ENCODE measurements around the gene CRYAA. TPM values are rescaled to one million over a fixed set of nuclear protein-coding genes. Genes with fewer than 3 reads are reported as not detected.
"Not testable (repeated sequence)": the region's sequence is repeated elsewhere in the genome, so short reads cannot be mapped to it uniquely, and the experiment has no call there.

The CRYAA gene, protein sequence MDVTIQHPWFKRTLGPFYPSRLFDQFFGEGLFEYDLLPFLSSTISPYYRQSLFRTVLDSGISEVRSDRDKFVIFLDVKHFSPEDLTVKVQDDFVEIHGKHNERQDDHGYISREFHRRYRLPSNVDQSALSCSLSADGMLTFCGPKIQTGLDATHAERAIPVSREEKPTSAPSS
- polyA plus RNA-seq, result not detected

DNA sequence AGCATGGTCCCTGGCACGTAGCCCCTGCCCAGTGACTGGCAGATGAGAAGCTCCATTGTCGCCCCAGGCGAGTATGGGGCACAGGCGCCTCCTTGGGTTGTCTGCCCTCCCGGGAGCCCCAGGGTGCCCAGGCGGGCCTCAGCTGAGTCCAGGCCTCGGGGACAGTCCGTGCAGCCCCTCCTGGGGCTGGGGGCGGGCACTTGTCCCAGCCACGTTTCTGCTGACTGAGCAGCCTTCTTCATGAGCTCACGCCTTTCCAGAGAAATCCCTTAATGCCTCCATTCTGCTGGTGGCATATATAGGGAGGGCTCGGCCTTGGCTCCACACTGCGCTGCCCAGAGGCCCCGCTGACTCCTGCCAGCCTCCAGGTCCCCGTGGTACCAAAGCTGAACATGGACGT lies at the start of gene CRYAA:
TSS of gene CRYAA (plus strand) at position 301 of the 400 bp plus-strand sequence. CDS start at position 393, 92 bp downstream.
- not testable (repeated sequence) for H3K27me3 Mint-ChIP-seq (ENCODE audit: low read depth in 3 of 3); H3K4me3 Mint-ChIP-seq; H3K4me1 Mint-ChIP-seq; H3K36me3 Mint-ChIP-seq; H3K9me3 Mint-ChIP-seq; H3K27ac Mint-ChIP-seq; DNase-seq

DNA sequence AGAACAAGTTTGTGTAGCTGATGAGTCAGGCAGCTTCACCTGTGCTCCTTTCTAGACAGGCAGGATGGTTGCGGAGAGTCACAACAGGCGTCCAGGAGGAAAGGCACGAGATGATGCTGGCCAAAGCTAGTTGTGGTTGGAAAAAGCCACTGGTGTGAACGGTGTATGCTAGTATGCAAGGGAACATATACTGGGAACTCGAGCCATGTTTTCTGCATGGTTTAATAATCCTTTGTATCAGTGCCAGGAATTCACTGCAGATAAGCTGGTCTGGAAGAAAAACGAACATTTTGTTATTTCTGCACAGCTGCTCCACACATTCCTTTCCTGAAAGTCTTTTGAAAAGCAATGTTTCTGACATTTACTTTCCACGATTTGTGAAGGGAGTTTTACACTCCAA lies 38.7 kb upstream of the CRYAA start:
- H3K4me1 Mint-ChIP-seq; DNase-seq; H3K27me3 Mint-ChIP-seq (ENCODE audit: low read depth in 3 of 3); H3K9me3 Mint-ChIP-seq; H3K27ac Mint-ChIP-seq; H3K4me3 Mint-ChIP-seq; H3K36me3 Mint-ChIP-seq: not testable (repeated sequence)

DNA sequence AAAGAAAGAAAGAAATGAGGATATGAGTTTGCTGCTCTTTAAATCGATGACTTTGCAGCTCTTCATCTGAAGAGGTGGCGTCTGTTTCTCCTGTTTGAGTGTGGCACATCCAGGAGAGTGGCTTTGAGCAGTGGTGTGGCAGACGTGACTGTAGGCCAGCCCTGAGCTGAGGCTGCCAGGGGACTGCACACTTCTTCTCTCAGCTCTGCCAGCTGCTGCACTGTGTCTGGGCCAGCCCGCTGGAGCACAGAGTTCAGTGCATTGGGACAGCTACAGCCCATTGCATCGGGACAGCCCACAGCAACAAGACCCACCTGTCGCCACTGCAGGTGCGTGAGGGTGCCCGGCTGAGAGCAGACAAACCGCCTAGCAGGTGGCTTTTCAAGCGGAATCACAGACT lies 34.3 kb upstream of the CRYAA start:
- H3K9me3 Mint-ChIP-seq; H3K27ac Mint-ChIP-seq; H3K4me3 Mint-ChIP-seq; H3K4me1 Mint-ChIP-seq; DNase-seq; H3K36me3 Mint-ChIP-seq; H3K27me3 Mint-ChIP-seq (ENCODE audit: low read depth in 3 of 3): not testable (repeated sequence)

DNA sequence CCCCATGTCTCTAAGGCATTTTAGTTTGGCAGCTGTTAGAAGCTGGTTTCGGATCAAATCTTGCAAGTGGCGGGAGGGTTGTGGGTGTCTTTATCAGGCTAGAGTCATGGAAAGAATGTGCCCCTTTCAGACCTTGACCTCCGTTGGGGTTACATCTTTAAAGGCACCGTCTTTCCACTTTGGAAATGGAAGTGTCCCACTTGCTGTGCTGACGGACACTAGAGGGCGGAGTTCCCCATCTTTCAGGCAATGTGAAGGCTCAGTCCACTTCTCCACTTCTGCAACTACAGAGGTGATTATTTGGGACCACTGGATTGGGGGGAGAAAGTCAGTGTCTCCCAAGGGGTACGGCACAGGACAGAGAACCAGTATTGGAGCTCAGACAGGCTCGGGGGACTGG lies 29.9 kb upstream of the CRYAA start:
- DNase-seq; H3K4me3 Mint-ChIP-seq; H3K27me3 Mint-ChIP-seq (ENCODE audit: low read depth in 3 of 3); H3K9me3 Mint-ChIP-seq; H3K4me1 Mint-ChIP-seq; H3K27ac Mint-ChIP-seq; H3K36me3 Mint-ChIP-seq: not testable (repeated sequence)

DNA sequence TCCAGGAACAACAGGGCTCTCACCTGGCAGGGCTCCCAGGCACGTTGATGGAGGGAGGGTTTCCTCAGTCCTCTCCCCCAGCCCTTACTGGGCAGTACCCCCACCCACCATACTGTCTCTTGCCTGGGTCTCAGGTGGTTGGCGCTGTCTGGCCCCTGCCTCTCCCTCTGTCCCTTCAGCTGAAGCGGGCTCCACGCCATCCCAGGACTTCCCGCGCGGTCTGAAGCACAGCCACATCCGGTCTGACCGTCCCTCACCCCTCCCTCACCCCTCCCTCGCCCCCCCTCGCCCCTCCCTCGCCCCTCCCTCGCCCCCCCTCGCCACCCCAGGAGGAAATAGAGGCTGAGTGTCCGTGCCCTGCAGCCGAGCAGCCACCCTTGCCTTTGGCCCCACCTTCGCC lies 27.4 kb upstream of the CRYAA start:
- not testable (repeated sequence) for DNase-seq; H3K4me3 Mint-ChIP-seq; H3K4me1 Mint-ChIP-seq; H3K27me3 Mint-ChIP-seq (ENCODE audit: low read depth in 3 of 3); H3K9me3 Mint-ChIP-seq; H3K36me3 Mint-ChIP-seq; H3K27ac Mint-ChIP-seq

DNA sequence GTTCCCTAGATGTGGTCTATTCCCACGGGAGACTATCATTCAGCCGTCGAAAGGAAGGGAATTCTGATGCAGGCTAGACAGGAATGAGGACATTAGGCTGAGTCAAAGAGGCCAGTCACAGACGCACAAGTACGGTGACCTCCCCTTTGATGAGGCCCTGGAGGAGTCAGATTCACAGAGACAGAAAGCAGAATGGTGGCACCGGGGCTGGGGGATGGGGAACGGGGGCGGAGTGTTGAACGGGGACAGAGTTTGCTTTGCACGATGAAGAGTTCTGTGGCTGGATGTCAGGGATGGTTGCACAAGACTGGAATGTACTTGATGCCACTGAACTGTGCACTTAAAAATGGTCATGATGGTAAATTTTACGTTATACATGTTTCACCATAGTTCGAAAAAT lies 22.2 kb upstream of the CRYAA start:
- H3K4me3 Mint-ChIP-seq; H3K27me3 Mint-ChIP-seq (ENCODE audit: low read depth in 3 of 3); H3K27ac Mint-ChIP-seq; H3K9me3 Mint-ChIP-seq; H3K4me1 Mint-ChIP-seq; H3K36me3 Mint-ChIP-seq; DNase-seq: not testable (repeated sequence)

DNA sequence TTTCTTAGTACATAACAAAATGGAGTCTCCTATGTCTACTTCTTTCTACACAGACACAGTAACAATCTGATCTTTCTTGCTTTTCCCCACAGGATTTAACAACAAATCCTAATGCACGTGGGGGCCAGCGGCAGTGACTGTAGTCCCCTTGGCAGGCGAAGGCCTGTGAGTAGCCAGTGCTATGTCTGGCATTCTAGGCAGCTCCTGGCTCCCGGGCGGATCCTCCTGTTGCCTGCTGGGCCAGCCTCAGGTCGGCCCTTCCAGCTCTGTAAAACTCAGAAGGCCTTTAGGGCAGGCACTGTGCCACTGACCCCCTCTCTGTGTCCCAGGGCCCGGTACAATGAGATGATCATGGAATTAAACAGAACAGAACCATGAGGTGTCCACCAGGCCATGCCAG lies 20.8 kb upstream of the CRYAA start:
- H3K4me3 Mint-ChIP-seq; H3K27ac Mint-ChIP-seq; H3K27me3 Mint-ChIP-seq (ENCODE audit: low read depth in 3 of 3); DNase-seq; H3K4me1 Mint-ChIP-seq; H3K36me3 Mint-ChIP-seq; H3K9me3 Mint-ChIP-seq: not testable (repeated sequence)

DNA sequence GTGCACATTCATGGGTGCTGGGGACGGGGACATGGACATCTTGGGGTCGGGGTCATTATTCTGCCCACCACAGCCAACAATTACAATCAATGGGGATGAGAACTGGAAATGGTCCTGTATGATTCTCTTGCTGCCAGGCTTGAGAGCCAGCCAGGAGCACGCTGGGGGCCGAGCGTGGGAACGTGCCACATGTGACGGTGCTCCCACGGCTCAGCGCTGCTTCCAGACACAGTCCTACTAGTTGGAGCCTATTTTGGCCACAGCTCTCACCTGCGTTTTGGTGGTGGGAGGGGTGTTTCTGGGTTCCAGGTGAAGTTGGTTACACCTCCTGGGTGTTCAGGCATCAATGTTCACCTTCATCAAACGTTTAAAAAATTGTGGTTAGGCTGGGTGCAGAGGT lies 19.5 kb upstream of the CRYAA start:
- not testable (repeated sequence) for H3K9me3 Mint-ChIP-seq; DNase-seq; H3K27me3 Mint-ChIP-seq (ENCODE audit: low read depth in 3 of 3); H3K36me3 Mint-ChIP-seq; H3K4me1 Mint-ChIP-seq; H3K27ac Mint-ChIP-seq; H3K4me3 Mint-ChIP-seq

DNA sequence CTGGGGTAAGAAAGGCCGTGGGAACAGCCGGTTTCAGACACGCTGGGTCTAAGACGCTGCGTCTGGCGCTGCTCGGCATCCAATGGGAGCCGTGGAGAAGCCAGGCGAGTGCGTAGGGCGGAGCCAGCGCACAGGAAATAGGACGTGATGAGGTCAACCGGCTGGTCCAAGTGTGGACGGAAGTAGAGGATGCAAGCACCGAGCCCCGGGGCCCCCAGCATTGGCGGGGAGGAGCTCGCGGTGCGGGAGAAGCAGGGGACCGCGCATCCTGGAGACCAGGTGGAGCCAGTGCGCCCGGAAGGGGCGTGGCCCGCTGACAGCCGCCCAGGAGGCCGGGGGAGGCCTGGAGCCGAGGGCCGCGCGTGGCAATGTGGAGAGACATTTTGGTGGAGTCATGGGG lies 15.2 kb upstream of the CRYAA start:
- not testable (repeated sequence) for H3K27ac Mint-ChIP-seq; H3K27me3 Mint-ChIP-seq (ENCODE audit: low read depth in 3 of 3); DNase-seq; H3K4me3 Mint-ChIP-seq; H3K4me1 Mint-ChIP-seq; H3K36me3 Mint-ChIP-seq; H3K9me3 Mint-ChIP-seq

DNA sequence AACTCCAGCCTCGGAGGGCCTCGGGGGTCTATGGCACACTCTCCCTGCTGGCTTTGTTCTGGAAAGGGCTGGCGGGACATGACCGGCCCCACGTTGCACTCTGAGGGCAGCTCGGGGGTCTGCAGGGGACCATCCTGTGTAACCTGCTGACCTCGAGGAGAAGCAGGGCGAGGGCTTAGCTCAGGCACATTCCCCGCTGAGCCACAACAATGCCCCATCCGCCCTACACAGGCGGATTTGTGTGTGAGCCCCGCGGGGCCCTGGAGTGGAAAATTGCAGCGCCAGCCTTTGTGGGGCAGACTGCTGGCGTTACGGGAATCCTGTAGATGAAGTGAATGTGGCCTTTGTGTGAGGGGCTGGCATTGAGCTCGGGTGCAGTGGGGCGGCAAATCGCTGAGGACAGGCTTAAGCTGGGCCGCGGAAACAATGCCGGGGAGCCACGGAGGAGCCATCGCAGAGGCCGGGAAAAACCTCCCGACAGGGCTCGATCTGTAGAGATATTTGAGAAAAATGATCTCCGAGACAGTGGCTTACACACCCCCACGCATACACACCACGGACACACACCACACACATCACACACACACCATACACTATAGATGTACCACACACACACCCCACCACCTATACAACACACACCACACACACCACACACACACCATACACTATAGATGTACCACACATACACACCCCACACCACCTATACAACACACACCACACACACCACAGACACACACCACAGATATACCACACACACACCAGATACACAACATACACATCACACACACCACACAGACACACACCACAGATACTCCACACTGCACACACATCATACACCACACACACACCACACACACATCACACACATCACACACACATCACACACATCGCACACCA lies 9.3 kb upstream of the CRYAA start:
- not testable (repeated sequence) for H3K36me3 Mint-ChIP-seq; H3K27ac Mint-ChIP-seq; H3K4me1 Mint-ChIP-seq; H3K27me3 Mint-ChIP-seq (ENCODE audit: low read depth in 3 of 3); H3K9me3 Mint-ChIP-seq; H3K4me3 Mint-ChIP-seq; DNase-seq

DNA sequence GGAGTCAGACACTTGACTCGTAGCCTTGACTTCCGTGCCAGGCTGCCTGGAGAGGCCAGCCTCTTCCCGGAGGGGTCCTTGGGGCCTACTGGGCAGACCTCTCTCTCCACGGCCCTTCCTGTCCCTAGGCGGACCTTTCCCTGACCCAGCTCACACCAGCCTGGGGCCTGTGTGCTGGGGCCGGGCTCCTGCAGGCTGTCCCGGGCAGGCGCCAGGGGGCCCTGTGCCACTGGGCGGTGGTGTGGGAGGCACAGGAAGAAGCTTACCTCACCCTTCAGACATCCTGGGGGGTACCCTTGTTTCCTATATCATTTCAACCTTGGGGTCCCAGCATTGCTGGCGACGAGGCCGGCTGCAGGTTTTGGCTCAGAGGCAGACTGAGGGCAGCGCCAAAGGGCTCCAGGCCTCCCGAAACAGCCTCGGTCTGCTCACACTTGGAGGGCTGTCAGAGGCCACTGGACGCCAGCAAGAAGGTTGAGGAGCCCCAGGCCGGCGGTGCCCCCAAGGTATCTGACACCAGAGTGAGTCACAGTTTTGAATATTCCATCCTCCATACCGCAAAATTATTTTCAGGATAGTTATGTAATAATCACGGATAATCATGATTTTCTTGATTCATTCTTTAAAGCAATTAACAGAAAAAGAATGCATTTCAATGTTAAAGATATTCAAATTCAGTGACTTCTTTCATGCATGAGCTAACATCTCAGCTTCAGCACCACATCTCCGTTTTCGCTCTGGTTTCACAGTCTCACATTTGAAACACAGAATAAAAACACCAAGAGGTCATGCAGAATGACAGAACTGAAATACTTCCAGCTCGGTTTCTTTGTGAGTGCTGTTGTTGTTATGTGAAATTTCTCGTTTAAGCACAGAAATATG lies 6.7 kb upstream of the CRYAA start:
- not testable (repeated sequence) for H3K9me3 Mint-ChIP-seq; H3K36me3 Mint-ChIP-seq; DNase-seq; H3K4me1 Mint-ChIP-seq; H3K4me3 Mint-ChIP-seq; H3K27ac Mint-ChIP-seq; H3K27me3 Mint-ChIP-seq (ENCODE audit: low read depth in 3 of 3)

DNA sequence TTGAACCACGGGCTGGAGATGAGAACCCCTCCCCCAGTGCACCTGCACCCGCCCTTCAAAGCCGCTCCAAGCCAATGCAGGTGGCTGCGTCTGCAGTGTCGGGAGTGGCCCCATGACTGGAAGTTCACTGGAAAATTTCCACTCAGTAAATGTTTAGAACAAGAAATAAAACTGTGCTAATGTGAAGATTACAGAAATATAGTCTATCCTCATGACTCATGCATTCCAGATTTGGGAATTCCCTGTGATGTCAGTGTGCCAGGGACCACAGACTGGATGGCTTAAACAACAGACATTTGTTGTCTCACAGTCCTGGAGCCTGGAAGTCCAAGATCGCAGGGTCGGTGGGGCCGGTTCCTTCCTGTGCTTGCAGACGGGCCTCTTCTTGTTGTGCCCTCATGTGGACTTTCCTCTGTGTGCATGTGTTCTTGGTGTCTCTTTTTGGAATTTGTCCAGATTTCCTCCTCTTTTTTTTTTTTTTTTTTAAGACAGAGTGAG lies 6.1 kb upstream of the CRYAA start:
- not testable (repeated sequence) for H3K9me3 Mint-ChIP-seq; H3K4me3 Mint-ChIP-seq; H3K4me1 Mint-ChIP-seq; H3K36me3 Mint-ChIP-seq; H3K27ac Mint-ChIP-seq; DNase-seq; H3K27me3 Mint-ChIP-seq (ENCODE audit: low read depth in 3 of 3)

DNA sequence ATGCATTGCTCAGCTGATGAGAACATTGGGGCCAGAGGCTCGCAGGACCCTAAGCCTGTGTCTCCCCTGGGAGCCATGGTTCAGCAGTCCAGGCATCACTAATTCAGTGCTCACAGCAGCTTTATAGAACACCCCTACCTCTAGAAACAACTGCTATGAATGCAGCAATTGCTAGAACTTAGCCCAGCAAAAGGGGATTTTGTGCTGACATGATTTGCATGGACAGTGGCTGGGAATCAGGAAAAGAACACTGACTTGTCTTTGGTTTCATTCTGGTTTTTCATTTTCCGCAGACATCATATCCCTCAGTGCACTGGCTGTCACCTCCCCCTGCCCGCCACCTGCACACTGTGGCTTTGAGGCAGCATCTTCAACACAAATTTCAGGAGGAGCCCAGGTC lies 4.0 kb upstream of the CRYAA start:
- H3K36me3 Mint-ChIP-seq; H3K4me1 Mint-ChIP-seq; H3K27me3 Mint-ChIP-seq (ENCODE audit: low read depth in 3 of 3); H3K9me3 Mint-ChIP-seq; H3K4me3 Mint-ChIP-seq; DNase-seq; H3K27ac Mint-ChIP-seq: not testable (repeated sequence)

DNA sequence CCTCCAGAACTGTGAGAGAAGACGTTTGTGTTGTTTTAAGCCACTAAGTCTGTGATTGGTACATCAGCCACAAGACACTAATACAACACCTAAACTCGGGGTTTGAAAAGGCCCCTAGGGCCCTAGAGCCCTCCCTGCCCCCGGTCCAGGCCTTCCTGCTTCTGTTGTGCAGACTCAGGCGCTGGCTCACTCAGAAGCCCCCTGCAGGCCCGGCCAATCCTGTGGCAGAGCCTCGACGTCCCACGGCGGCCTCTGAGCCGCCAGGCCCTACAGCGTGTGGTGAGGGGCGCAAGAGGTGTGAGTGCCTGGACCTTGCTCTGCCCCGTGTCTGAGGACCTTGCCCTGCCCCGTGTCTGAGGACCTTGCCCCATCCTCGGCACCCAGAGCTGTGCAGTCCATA lies 3.1 kb upstream of the CRYAA start:
- not testable (repeated sequence) for H3K36me3 Mint-ChIP-seq; H3K4me3 Mint-ChIP-seq; H3K4me1 Mint-ChIP-seq; H3K9me3 Mint-ChIP-seq; H3K27me3 Mint-ChIP-seq (ENCODE audit: low read depth in 3 of 3); H3K27ac Mint-ChIP-seq; DNase-seq
